Measurements from ENCODE around the gene AS3MT.

The AS3MT gene

GRCh38 chr10:102856758-102857424 lies 12.4 kb upstream of the AS3MT start:
- no peak for DNase-seq

DNA sequence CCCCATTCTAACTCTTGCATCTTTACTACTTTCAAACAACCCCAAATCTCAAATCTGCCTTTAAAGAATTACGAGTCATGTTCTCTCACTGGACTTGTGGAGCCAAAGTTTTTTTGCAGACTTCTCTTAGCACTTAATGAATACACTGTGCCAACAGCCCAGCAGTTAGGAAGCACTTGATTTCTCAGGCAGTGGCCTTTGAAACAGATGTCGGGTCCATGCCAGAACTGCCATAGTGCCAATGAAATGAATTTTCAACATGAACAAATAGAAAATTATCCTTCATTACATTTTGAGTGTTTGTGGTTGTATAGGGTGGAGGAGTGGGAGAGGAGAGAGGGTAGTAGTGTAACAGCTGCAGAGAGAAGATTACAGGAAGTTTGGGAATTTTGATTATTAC lies 9.4 kb upstream of the AS3MT start:
- DNase-seq, result no peak

DNA sequence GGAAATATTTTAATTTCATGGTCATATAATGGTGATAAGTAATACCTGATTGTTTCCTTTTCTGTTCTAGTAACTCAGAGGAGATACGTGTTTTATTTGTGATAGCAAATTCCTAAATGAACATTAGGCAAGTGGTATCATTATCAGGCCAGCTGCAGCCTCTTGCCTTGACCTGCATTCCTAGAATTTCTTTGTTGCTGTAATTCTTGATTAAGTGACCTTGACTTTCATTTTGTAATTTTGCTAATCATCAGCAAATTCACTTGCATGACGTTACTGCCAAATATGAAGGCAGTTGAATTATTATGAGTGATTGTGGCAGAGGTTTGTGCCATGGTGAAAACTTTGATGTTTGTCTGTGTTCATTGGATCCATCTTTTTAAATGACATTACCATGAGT lies 5.6 kb upstream of the AS3MT start:
- DNase-seq, result no peak

- no peak for DNase-seq
Measured at GRCh38 chr10:102865620-102866019, 3.6 kb upstream of the AS3MT start.

DNA sequence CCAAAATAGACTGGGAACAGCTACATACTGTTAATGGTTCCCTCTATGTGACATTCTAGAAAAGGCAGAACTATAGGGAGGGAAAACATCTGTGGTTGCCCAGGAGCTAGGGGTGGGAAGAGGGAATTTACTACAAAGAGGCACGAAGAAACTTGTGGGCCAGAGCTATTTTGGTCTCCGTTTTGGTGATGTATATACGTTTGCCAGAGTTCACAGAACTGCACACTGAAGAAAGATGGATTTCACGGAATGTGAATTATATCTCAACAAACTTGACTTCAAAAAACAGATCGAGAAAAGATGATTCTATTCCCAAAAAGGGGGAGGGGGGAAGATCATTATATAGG lies 386 bp upstream of the AS3MT start:
- DNase-seq, result peak; percentile 22

- no peak for DNase-seq
Measured at GRCh38 chr10:102870221-102870620, 951 bp downstream of the AS3MT start.

DNA sequence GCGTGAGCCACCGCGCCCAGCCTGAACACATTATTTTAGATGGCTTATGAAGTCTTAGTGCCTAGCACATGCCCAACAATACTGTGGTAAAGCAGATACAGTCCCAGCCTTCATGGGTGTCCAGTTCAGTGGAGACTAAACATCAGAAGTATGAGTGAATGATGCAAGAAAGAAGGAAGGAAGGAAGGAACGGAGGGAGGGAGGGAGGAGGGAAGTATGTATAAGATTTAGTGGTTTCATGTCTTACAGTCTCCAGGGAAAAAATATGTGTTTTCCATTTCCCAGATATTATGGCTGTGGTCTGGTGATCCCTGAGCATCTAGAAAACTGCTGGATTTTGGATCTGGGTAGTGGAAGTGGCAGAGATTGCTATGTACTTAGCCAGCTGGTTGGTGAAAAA lies 2.9 kb downstream of the AS3MT start:
- DNase-seq, result no peak

GRCh38 chr10:102876747-102877153 lies 7.5 kb downstream of the AS3MT start:
- DNase-seq, result no peak

GRCh38 chr10:102878629-102879028 lies 9.4 kb downstream of the AS3MT start:
- no peak for DNase-seq

DNA sequence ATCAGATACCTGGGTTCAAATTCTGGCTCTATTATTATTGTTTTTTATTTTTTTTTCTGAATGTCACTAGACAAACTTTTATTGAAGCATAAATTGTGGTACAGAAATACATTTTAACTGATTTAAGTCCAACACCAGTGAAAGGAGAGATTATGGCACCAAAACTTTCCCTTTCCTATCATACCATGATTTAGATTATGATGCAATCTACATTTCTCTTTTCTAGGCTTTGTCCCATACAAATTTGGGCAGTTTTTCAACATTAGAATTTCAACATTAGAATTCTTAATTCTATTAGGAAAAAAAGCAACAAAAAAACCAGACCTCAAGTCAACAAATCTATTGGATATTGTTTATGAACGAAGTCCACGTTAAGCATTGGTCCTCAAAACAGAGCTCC lies 11.0 kb downstream of the AS3MT start:
- DNase-seq, result no peak

- no peak for DNase-seq
Measured at GRCh38 chr10:102888048-102888447, 18.8 kb downstream of the AS3MT start.

DNA sequence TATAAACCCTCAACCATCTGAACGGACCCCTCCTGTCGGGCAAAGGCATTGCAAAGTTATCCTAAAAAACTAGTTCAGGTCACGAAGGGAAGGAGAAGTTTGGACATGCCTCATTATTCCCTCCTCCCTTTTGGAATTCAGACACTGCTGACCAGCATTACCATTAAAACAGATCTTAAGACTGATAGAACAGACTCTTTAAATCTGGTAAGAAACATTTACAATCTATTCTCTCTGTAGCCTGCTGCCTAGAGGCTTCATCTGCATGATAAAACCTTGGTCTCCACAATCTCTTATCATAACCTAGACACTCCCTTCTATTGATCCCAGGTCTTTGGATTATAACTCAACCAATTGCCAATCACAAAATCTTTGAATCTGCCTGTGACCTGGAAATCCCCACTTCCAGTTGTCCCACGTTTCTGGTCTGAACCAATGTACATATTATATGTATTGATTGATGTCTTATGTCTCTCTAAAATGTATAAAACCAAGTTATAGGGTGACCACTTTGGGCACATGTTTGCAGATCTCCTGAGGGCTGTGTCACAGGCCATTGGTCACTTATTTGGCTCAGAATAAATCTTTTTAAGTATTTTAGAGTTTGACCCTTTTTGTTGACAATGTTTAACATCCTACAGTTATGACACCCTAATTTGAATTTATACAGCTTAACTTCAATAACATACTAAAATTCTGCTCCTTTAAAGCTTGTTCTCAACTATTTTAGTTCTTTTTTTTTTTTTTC lies 25.4 kb downstream of the AS3MT start:
- DNase-seq, result no peak

- no peak for DNase-seq
Measured at GRCh38 chr10:102900006-102900405, 30.7 kb downstream of the AS3MT start.

DNA sequence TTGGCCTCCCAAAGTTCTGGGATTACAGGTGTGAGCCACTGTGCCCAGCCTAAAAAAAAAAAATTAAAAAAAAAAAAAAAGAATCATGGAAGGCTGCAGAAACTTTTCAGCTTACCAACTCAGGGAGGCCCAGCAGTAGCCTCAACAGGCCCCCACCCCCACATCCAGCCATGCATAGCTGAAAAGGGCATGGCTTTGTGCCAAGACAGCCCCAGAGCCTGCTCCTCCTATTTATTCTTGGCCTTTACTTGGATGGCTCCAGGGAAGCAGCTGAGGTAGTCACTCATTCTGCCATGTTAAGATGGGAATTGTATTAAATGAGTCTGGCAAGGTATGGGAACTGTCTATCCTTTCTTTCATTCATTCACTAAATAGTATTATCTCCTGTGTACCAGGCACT lies 35.1 kb downstream of the AS3MT start:
- DNase-seq, result no peak

DNA sequence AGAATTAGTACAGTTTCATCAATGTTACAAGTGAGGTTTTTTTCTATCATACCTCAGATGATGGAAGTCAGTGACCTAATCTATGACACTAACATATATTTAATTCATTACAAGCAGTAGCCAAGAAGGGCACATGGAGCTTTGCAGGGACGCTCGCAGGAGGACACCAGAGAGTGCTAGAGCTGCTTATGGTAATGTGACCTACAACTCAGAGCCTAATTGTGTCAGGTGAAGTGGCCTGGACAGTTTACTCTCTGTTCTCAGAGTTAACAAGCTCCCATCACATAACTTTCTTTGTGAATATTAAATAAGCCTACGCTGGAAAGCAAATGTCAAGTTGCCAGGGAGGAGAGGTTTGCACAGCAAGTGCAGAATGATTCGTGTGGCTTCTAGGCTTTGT lies 37.2 kb downstream of the AS3MT start:
- no peak for DNase-seq

GRCh38 chr10:102914781-102915180 lies 45.5 kb downstream of the AS3MT start:
- no peak for DNase-seq

GRCh38 chr10:102916173-102916572 lies 46.9 kb downstream of the AS3MT start:
- DNase-seq, result no peak

DNA sequence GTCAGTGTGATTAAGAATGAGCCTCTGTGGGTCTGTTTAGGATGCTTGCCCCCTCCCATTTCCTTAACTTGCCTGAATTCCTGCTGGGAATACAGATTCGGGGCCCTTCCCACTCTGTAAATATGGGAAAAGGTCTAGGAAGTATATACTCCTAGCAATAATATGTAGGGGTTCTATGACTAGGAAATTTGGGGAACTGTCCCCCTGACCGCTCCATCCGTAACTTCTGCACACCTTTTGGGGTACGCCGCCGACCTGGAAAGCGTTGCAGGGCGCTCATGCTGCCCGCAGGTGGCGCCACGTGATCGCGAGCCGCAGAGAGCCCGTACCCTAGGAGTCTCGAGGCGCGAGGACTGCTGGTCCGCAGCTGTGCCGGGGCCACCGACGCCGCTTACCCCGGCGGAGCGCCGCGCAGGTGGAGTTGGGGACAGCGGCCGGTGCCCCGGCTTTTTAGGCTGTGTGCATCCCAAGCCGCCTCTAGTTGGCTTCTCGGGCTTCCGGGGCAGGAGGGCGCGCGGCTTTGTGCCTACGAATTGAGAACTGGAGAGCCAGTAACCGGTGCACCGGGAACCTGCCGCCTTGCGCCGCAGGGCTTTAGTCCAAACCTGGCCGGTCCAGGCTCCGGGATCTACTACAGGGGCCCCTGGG lies 48.2 kb downstream of the AS3MT start:
- DNase-seq, result peak; percentile 59

- DNase-seq, result peak; percentile 98
Measured at GRCh38 chr10:102917962-102918816, 48.9 kb downstream of the AS3MT start, which contains the start of gene CNNM2. Gene CNNM2 (plus strand): TSS chr10:102918294. CDS start chr10:102918481, 187 bp downstream.

DNA sequence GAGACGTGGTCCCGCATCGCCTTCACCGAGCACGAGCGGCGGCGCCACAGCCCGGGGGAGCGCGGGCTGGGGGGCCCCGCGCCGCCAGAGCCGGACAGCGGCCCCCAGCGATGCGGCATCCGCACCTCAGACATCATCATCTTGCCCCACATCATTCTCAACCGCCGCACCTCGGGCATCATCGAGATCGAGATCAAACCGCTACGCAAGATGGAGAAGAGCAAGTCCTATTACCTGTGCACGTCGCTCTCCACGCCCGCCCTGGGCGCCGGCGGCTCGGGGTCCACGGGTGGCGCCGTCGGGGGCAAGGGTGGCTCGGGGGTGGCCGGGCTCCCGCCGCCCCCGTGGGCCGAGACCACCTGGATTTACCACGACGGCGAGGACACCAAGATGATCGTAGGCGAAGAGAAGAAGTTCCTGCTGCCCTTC lies 49.6 kb downstream of the AS3MT start:
- DNase-seq, result no peak

GRCh38 chr10:102919246-102919959 lies 50.1 kb downstream of the AS3MT start:
- DNase-seq, result no peak

GRCh38 chr10:102919992-102920739 lies 50.9 kb downstream of the AS3MT start:
- DNase-seq, result no peak

Data from NCI-H1694 treated with DMSO at 0.1 percent for 48 hours (cell line).